K562 (cell line): ENCODE data around the gene ACTN3. TPM values are rescaled to one million over a fixed set of nuclear protein-coding genes. Genes with fewer than 3 reads are reported as not detected.
A peak's percentile ranks its signal among the peaks of the same experiment; 100 is the strongest.

Source experiments
- AFF4 ChIP-seq: sonication (generic); formaldehyde crosslinking; IDR thresholded peaks from 2 replicates; pipeline ENCODE4 v1.8.0; 2023; ENCODE audit warnings: mild to moderate bottlenecking, missing genetic modification reagents
- DDX20 ChIP-seq: fragments of 450-650 bp; IDR thresholded peaks from 2 replicates; pipeline ENCODE4 v1.6.1; 2016; ENCODE audit warnings: missing genetic modification characterization, low read depth, mild to moderate bottlenecking, missing compliant biosample characterization, moderate library complexity
- ETS2 ChIP-seq: IDR thresholded peaks from 2 replicates; pipeline ENCODE4 v1.6.1; 2016; ENCODE audit warnings: borderline replicate concordance, missing genetic modification characterization, mild to moderate bottlenecking, moderate library complexity, missing compliant biosample characterization; ENCODE audit not compliant: poor library complexity, severe bottlenecking
- HCFC1 ChIP-seq: IDR thresholded peaks from 2 replicates; pipeline ENCODE4 v1.6.1; 2012; ENCODE audit warnings: low read depth, low read length, improper control_type of control experiment
- KDM4B ChIP-seq, 2 experiments: fragments of 450-650 bp in 1 of 2; sonication (generic) in 1 of 2; IDR thresholded peaks; 2 replicates each; pipeline ENCODE4 v1.6.1; 2016 to 2017; ENCODE audit warnings: borderline replicate concordance in 2 of 2, antibody characterized with exemption in 1 of 2, low read depth in 1 of 2, mild to moderate bottlenecking in 1 of 2
- NONO ChIP-seq, 2 experiments: fragments of 200-400 bp in 1 of 2; fragments of 450-650 bp in 1 of 2; formaldehyde crosslinking in 1 of 2; IDR thresholded peaks; 2 replicates each; pipeline ENCODE4 v1.6.1; 2017; ENCODE audit warnings: low read depth in 2 of 2, mild to moderate bottlenecking in 2 of 2, moderate library complexity in 2 of 2, low read length in 1 of 2
- PRDM10 ChIP-seq: fragments of 450-650 bp; IDR thresholded peaks from 2 replicates; pipeline ENCODE4 v1.6.1; 2018; ENCODE audit not compliant: partially characterized antibody
- SAP30 ChIP-seq: fragments of 200-600 bp; sonication (generic); IDR thresholded peaks from 2 replicates; pipeline ENCODE4 v1.6.1; 2012; ENCODE audit warnings: borderline replicate concordance, low read depth, mild to moderate bottlenecking, moderate library complexity, low read length, control low read depth, inconsistent platforms; ENCODE audit not compliant: insufficient read depth, poor library complexity, severe bottlenecking
- ZBTB11 ChIP-seq, 3 experiments: fragments of 200-800 bp in 1 of 3; fragments of 250-450 bp in 1 of 3; fragments of 450-650 bp in 1 of 3; sonication (Bioruptor Pico) in 1 of 3; sonication (Bioruptor generic) in 1 of 3; formaldehyde crosslinking in 1 of 3; IDR thresholded peaks; 2 replicates each; pipeline versions ENCODE4 v1.6.1 to v1.8.0; 2016 to 2022; ENCODE audit warnings: mild to moderate bottlenecking in 2 of 3, missing genetic modification characterization in 2 of 3, missing compliant biosample characterization in 1 of 3, moderate library complexity in 1 of 3
- ZNF655 ChIP-seq: fragments of 250-450 bp; sonication (Bioruptor Pico); IDR thresholded peaks from 2 replicates; pipeline ENCODE4 v1.5.0; 2021
- polyA plus RNA-seq, 8 experiments: library from polyadenylated mRNA; depleted of rRNA in 4 of 8; stranded (reverse) in 5 of 8; unstranded in 3 of 8; fragments of >200 nt; fragmentation: Nextera tagmentation in 2 of 8; fragmentation: Illumina TruSeq in 1 of 8; extraction: Ambion mirVana in 2 of 8; extraction: Trizol in 1 of 8; gene quantifications; 2 replicates each; pipeline versions ENCODE4 v1.2.1 to v1.2.3, GENCODE V29; 2011 to 2014; ENCODE audit warnings: inconsistent platforms in 1 of 8, missing spikeins in 1 of 8
- total RNA-seq, 7 experiments: library from RNA; depleted of rRNA in 6 of 7; stranded (reverse); fragments of >200 nt in 6 of 7; fragmentation: Illumina TruSeq in 2 of 7; extraction: Trizol in 2 of 7; gene quantifications; 2 replicates each; pipeline versions ENCODE4 v1.2.1 to v1.2.3, GENCODE V29; 2011 to 2021; ENCODE audit warnings: low replicate concordance in 1 of 7

Gene ACTN3
- total and polyA plus RNA-seq, 9 of the 15 experiments (the other 6 are each of a cell fraction or from before 2014, with no cell fraction given), result not detected

- TF ChIP-seq NONO (IDR thresholded peaks at IDR 0.05; ENCODE audit: low read depth in 2 of 2, low read length in 1 of 2), result 0 out of 4 replicates have a peak, but pooled peaks of 1 of the 2 experiments have one; percentile 55
- TF ChIP-seq ZNF655 (CRISPR knock-in tag), result no peak
- TF ChIP-seq PRDM10, result no peak
- no peak for TF ChIP-seq ETS2
- TF ChIP-seq DDX20 (tag), result no peak
- peak; percentile 96 to 99 (median 99) for TF ChIP-seq ZBTB11 (CRISPR knock-in tag; IDR thresholded peaks at IDR 0.05)
- peak; percentile 83 for TF ChIP-seq HCFC1
- TF ChIP-seq KDM4B (IDR thresholded peaks at IDR 0.05; ENCODE audit: borderline replicate concordance in 2 of 2, low read depth in 1 of 2), result no peak
- no peak for TF ChIP-seq AFF4 (CRISPR knock-in tag)
- peak; percentile 91 for TF ChIP-seq SAP30
Measured at GRCh38 chr11:66510271-66510989, 36.3 kb upstream of the ACTN3 start, which contains the start of gene BBS1 (continued).
